MM.1S (cell line): ENCODE results near the gene LYZL6.

Source experiments
- DNase-seq: peaks from one replicate; pipeline ENCODE4 v3.0.0-alpha.2; 2015
- H2AFZ ChIP-seq: fragments of 300-600 bp; sonication (generic); 2 replicates; pipeline ENCODE4 v1.6.0; 2016; ENCODE audit warnings: antibody characterized with exemption, low read length
- H3F3A ChIP-seq: fragments of 300-600 bp; sonication (generic); 2 replicates; pipeline ENCODE4 v1.6.1; 2016; ENCODE audit warnings: mild to moderate bottlenecking, antibody characterized with exemption, low read length, moderate library complexity, mixed read lengths; ENCODE audit not compliant: insufficient read depth
- H3K27ac ChIP-seq: fragments of 300-600 bp; sonication (generic); 2 replicates; pipeline ENCODE4 v1.5.1; 2016; ENCODE audit warnings: mild to moderate bottlenecking, low read length
- H3K27me3 ChIP-seq: fragments of 300-600 bp; sonication (generic); replicated peaks from 2 replicates; pipeline ENCODE4 v1.6.0; 2016; ENCODE audit warnings: low read length; ENCODE audit not compliant: insufficient read depth
- H3K36me3 ChIP-seq: fragments of 300-600 bp; sonication (generic); replicated peaks from 2 replicates; pipeline ENCODE4 v1.6.1; 2016; ENCODE audit warnings: mild to moderate bottlenecking, low read length, mixed read lengths; ENCODE audit not compliant: insufficient read depth
- H3K4me1 ChIP-seq: fragments of 300-600 bp; sonication (generic); 2 replicates; pipeline ENCODE4 v1.6.1; 2016; ENCODE audit warnings: low read length, mixed read lengths
- H3K4me2 ChIP-seq: fragments of 300-600 bp; sonication (generic); 2 replicates; pipeline ENCODE4 v1.6.0; 2016; ENCODE audit warnings: low read depth, low read length
- H3K4me3 ChIP-seq: fragments of 300-600 bp; sonication (generic); 2 replicates; pipeline ENCODE4 v1.5.1; 2016; ENCODE audit warnings: low read length, mixed read lengths
- H3K79me2 ChIP-seq: fragments of 300-600 bp; sonication (generic); 2 replicates; pipeline ENCODE4 v1.6.1; 2016; ENCODE audit warnings: mixed run types, low read length, mixed read lengths
- H3K9ac ChIP-seq: fragments of 300-600 bp; sonication (generic); 2 replicates; pipeline ENCODE4 v1.6.1; 2016; ENCODE audit warnings: low read length, mixed read lengths
- H3K9me2 ChIP-seq: fragments of 300-600 bp; sonication (generic); replicated peaks from 2 replicates; pipeline ENCODE4 v1.6.1; 2016; ENCODE audit warnings: mild to moderate bottlenecking, low read length, mixed read lengths; ENCODE audit not compliant: insufficient read depth
- H3K9me3 ChIP-seq: fragments of 300-600 bp; sonication (generic); replicated peaks from 2 replicates; pipeline ENCODE4 v1.6.1; 2016; ENCODE audit warnings: mild to moderate bottlenecking, low read length, mixed read lengths; ENCODE audit not compliant: insufficient read depth
- H4K20me1 ChIP-seq: fragments of 300-600 bp; sonication (generic); 2 replicates; pipeline ENCODE4 v1.6.1; 2016; ENCODE audit warnings: mild to moderate bottlenecking, low read length, moderate library complexity, mixed read lengths; ENCODE audit not compliant: insufficient read depth
- EZH2 ChIP-seq: fragments of 300-600 bp; sonication (generic); optimal IDR thresholded peaks from 2 replicates; pipeline ENCODE3; 2017; ENCODE audit warnings: low read depth, mild to moderate bottlenecking, antibody characterized with exemption, low read length, mixed read lengths
- EZH2phosphoT487 ChIP-seq: fragments of 300-600 bp; sonication (generic); IDR thresholded peaks from 2 replicates; pipeline ENCODE4 v1.6.1; 2018; ENCODE audit warnings: antibody characterized with exemption, low read length
- TF ChIP-seq, protein P1 (sequence below): fragments of 300-600 bp; sonication (generic); IDR thresholded peaks from 2 replicates; pipeline ENCODE4 v1.5.1; 2016; ENCODE audit warnings: antibody characterized with exemption, low read length, mixed read lengths

LYZL6 gene

GRCh38 chr17:35918665-35919064 lies 24.8 kb downstream of the LYZL6 start:
- Histone ChIP-seq H3K4me3 (no peak overlapping the region), H3K27me3 (no peaks in the 10 kb centered on the region), H4K20me1 (no peaks in the 10 kb centered on the region), H3K9me2 (no peaks in the 10 kb centered on the region), H3F3A (no peaks in the 10 kb centered on the region), H3K27ac (no peak overlapping the region), H3K79me2 (no peaks in the 10 kb centered on the region), H3K4me1 (no peaks in the 10 kb centered on the region), H3K36me3 (no peaks in the 10 kb centered on the region), H3K9ac (no peak overlapping the region), H3K4me2 (no peak overlapping the region), H2AFZ (no peak overlapping the region), H3K9me3 (no peaks in the 10 kb centered on the region)
- DNase-seq, result no peak
- TF ChIP-seq EZH2phosphoT487, result no peak
- no peak for TF ChIP-seq EZH2
- TF ChIP-seq, protein P1, sequence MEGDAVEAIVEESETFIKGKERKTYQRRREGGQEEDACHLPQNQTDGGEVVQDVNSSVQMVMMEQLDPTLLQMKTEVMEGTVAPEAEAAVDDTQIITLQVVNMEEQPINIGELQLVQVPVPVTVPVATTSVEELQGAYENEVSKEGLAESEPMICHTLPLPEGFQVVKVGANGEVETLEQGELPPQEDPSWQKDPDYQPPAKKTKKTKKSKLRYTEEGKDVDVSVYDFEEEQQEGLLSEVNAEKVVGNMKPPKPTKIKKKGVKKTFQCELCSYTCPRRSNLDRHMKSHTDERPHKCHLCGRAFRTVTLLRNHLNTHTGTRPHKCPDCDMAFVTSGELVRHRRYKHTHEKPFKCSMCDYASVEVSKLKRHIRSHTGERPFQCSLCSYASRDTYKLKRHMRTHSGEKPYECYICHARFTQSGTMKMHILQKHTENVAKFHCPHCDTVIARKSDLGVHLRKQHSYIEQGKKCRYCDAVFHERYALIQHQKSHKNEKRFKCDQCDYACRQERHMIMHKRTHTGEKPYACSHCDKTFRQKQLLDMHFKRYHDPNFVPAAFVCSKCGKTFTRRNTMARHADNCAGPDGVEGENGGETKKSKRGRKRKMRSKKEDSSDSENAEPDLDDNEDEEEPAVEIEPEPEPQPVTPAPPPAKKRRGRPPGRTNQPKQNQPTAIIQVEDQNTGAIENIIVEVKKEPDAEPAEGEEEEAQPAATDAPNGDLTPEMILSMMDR, result no peak

GRCh38 chr17:35917519-35918213 lies 25.8 kb downstream of the LYZL6 start:
- Histone ChIP-seq H3K9me3 (no peaks in the 10 kb centered on the region), H3K36me3 (no peaks in the 10 kb centered on the region), H3F3A (no peaks in the 10 kb centered on the region), H3K79me2 (no peaks in the 10 kb centered on the region), H3K9me2 (no peaks in the 10 kb centered on the region), H3K27me3 (no peaks in the 10 kb centered on the region), H3K4me1 (no peaks in the 10 kb centered on the region), H3K4me2 (no peak overlapping the region), H2AFZ (no peak overlapping the region), H3K4me3 (no peak overlapping the region), H4K20me1 (no peaks in the 10 kb centered on the region), H3K27ac (no peak overlapping the region), H3K9ac (no peak overlapping the region)
- TF ChIP-seq, protein P1, result no peak
- no peak for TF ChIP-seq EZH2phosphoT487
- TF ChIP-seq EZH2, result no peak
- no peak for DNase-seq

GRCh38 chr17:35915153-35915964 lies 28.2 kb downstream of the LYZL6 start:
- Histone ChIP-seq H3K79me2 (no peaks in the 10 kb centered on the region), H3K9me3 (no peaks in the 10 kb centered on the region), H2AFZ (no peak overlapping the region), H3K9ac (no peak overlapping the region), H3K4me2 (no peak overlapping the region), H4K20me1 (no peaks in the 10 kb centered on the region), H3K27ac (no peak overlapping the region), H3K4me1 (no peaks in the 10 kb centered on the region), H3K9me2 (no peaks in the 10 kb centered on the region), H3F3A (no peaks in the 10 kb centered on the region), H3K27me3 (no peaks in the 10 kb centered on the region), H3K36me3 (no peaks in the 10 kb centered on the region), H3K4me3 (no peak overlapping the region)
- TF ChIP-seq EZH2phosphoT487 (no peak), EZH2 (no peak)
- TF ChIP-seq, protein P1, result no peak
- no peak for DNase-seq
